HTERT RPE-1 (cell line): ENCODE measurements around the gene DNAH6.
"Not testable (repeated sequence)": the region's sequence is repeated elsewhere in the genome, so short reads cannot be mapped to it uniquely, and the experiment has no call there.

Experiments
- in situ Hi-C: fragments of 300-500 bp; cut with MboI; formaldehyde crosslinking; loops from 4 replicates; pipeline ENCODE4 v1.14.3; 2020; ENCODE audit warnings: low sequenced_read_pairs

DNAH6 gene

GRCh38 chr2:84732897-84733778, 216.8 kb downstream of the DNAH6 start:
- in situ Hi-C loops: no loop called here

DNA sequence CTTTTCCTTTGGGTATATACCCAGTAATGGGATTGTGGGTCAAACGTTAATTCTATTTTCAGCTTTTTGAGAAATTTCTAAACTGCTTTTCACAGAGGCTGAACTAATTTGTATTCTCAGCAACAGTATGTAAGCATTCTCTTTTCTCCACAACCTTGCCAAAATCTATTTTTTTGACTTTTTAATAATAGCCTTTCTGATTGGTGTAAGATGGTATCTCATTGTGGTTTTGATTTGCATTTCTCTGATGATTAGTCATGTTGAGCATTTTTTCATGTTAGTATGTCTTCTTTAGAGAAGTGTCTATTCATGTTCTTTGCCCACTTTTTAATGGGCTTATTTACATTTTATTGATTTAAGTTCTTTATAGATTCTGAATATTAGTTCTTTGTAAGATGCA, 219.1 kb downstream of the DNAH6 start:
- in situ Hi-C loops: no loop called here

GRCh38 chr2:84741182-84741822, 225.0 kb downstream of the DNAH6 start:
- in situ Hi-C loops: no loop called here

DNA sequence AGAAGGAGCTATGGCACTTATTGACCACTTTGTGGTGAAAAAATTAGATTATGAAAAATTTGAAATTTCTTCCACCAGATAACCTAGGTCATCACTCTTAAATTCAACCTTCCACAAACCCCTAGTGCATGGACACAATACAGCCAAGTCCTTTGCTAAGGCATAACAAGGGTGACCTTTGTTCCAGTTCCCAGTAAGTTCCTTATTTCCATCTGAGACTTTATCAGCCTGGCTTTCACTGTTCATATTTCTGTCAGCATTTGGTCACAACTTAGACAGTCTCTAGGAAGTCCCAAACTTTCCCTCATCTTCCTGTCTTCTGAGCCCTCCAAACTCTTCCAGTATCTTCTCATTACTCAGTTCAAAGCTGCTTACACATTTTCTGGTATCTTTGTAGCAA, 232.0 kb downstream of the DNAH6 start:
- in situ Hi-C loops: no loop called here

DNA sequence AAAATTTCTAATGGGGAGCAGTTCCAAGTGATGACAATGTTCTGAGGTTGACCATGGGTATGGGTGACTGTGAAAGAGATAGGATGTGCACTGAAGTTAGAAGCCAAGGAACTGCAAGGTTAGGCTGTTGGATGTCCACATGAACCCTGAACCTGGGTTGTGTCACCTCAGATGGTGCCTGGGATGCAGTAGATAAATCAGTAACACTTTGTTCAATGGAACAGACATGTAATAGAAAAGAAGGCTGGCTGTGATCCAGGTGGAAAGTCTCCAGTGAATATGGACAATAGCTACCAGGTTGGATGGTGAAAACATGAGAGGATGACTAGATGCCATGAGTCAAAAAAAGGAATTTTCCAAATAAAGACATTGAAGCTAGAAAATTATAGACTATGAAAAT, 233.1 kb downstream of the DNAH6 start:
- in situ Hi-C loops: no loop called here

DNA sequence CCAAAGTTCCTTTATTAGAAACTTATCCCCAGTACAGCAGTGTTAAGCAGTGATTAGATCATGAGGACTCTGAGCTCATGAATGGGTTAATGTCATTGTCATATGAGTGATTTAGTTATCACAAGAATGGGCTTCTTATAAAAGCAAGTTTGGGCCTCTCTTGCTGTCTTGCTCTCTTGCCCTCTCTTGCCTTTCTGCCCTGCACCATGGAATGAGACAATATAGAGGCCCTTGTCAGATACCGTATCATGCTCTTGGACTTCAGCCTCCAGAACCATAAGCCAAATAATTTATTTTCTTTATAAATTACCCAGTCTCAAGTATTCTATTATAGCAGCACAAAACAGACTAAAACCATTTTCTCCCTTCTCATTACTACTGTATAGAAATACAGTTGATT, 238.8 kb downstream of the DNAH6 start:
- in situ Hi-C loops: no loop called here

- in situ Hi-C loops: no loop called here
These were observed 241.3 kb downstream of the DNAH6 start for GRCh38 chr2:84757648-84758047.

- in situ Hi-C loops: no loop called here
These were observed 250.5 kb downstream of the DNAH6 start for GRCh38 chr2:84766791-84767190.

GRCh38 chr2:84768840-84769239, 252.5 kb downstream of the DNAH6 start:
- in situ Hi-C loops: no loop called here

DNA sequence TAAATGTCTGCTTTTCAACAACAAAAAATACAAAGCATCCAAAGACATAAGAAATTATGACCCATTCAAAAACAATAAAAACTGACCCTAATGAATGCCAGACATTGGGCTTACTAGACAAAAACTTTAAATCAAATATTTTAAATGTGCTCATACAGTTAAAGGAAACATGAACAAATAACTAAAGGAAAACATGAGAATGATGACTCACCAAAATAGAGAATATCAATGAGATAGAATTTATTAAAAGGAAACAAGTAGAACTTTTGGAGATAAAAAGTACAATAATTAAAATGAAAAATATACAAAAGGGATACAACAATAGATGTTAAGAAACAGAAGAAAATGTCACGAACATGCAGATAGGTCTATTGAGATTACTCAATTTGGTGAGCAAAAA, 254.0 kb downstream of the DNAH6 start:
- in situ Hi-C loops: no loop called here

- in situ Hi-C loops: no loop called here
These were observed 255.0 kb downstream of the DNAH6 start for GRCh38 chr2:84771251-84771650.

DNA sequence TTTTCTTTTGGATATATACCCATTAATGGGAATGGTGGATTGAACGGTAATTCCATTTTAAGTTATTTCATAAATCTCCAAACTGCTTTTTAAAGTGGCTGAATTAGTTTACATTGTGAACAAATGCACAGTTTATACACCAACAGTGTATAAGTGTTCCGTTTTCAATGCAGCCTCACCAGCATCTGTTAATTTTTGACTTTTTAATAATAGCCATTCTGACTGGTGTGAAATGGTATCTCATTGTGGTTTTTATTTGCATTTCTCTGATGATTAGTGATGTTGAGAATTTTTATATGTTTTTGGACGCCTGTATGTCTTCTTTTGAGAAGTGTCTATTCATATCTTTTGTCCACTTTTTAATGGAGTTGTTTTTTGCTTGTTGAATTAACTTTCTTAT, 257.3 kb downstream of the DNAH6 start:
- in situ Hi-C loops: not testable (repeated sequence)

- in situ Hi-C loops: no loop called here
These were observed 259.7 kb downstream of the DNAH6 start for GRCh38 chr2:84776011-84776410.

GRCh38 chr2:84778911-84779690, 262.8 kb downstream of the DNAH6 start:
- in situ Hi-C loops: no loop called here

DNA sequence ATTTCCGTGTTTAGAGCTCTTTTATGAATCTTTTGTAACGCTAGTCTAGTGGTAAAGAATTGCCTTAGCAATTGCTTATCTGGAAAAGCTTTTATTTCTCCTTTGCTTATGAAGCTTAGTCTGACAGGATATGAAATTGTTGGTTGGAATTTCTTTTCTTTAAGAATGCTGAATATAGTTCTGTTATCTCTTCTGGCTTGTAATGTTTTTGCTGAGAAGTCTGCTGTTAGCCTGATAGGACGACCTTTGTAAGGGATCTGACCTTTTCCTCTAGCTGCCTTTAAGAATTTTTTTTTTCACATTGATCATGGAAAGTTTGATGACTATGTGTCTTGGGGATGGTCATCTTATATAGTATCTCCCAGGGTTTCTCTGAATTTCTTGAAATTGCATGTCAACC, 263.5 kb downstream of the DNAH6 start:
- in situ Hi-C loops: no loop called here

DNA sequence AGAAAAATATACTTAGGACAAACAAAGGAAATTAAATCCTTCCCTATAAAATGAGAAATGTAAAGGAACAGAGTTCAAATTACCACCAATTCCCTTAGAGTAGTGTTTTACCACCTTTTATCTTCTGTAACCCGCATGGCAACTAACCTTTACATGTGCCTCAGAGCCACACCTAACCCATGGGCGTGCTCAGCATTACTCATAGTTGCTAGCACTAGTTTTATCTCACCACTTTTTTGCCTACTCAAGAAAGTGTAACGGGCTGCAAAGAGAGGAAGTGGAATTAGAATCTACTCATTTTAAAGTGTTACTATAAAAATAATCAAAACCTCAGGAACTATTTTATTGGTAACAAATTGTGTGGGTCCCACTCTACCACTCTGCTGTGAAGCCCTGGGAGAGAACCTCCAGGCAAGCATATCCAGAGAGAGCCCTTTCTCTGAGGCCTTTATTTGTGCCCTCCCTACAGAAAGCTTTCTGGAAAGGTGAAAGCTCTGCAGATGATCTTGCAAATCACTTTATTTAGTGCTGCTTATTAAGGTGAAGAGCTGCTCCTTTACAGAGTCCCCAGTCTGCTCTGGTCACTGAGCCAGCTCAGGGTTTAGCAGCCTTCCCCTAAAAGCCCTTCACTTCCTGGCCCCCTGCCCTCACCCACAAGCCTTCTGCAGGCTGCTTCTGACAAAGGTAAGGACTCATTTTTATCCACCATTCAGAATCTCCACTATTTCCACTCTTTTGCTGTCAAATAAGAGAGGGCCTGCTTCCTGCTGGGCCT, 265.8 kb downstream of the DNAH6 start:
- in situ Hi-C loops: no loop called here

DNA sequence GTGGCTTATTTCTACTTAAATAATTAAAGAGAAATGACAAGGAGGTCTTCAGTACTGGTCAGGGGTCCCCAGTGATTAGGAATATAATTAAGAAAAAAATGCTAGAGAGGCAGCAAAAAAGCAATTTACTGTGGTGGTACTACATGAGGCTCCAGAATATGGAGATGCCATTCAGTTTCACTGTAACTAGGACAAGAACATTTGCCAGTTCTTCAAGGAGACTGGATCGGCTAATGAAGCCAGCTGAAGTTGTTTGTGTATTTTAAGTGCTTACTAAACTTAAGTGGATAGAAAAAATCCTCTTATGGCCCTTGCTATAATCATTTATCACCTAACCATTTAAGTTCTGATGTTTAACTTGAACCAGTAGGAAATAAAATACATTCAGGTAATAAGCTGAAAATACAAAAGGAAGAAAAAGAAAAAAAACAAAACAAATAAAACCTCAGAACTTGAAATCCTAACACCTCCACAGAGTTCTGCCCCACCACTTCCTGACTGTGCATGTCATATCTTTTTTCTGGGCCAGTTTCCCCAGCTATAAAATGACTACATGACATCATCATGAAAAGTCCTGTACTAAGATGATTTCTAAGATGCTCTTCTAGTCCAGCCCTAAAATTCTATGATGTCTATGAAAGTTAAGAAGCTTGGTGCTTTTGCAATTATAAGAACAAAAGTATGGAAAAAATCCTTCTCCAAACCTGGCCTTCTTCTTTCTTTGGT, 266.6 kb downstream of the DNAH6 start:
- in situ Hi-C loops: no loop called here

- in situ Hi-C loops: no loop called here
These were observed 269.7 kb downstream of the DNAH6 start for GRCh38 chr2:84785950-84786349.

- in situ Hi-C loops: no loop called here
These were observed 270.3 kb downstream of the DNAH6 start for GRCh38 chr2:84786601-84787000.

GRCh38 chr2:84788027-84788426, 271.7 kb downstream of the DNAH6 start:
- in situ Hi-C loops: no loop called here
